Stimulated activated CD4-positive, alpha-beta T cell treated with anti-CD3 and anti-CD28 coated beads, Interleukin-4, amount 100 ng/mL, for 48 hours (primary cell): Measurements from ENCODE around the gene PHRF1.
A peak's percentile ranks its signal among the peaks of the same experiment; 100 is the strongest.
"Not testable (repeated sequence)": the region's sequence is repeated elsewhere in the genome, so short reads cannot be mapped to it uniquely, and the experiment has no call there.

Experiments
- DNase-seq, 2 donors: peaks; one replicate each; pipeline ENCODE4 v3.0.0-alpha.2; 2020; ENCODE audit warnings: low read depth in 2 of 2

Gene PHRF1

DNA sequence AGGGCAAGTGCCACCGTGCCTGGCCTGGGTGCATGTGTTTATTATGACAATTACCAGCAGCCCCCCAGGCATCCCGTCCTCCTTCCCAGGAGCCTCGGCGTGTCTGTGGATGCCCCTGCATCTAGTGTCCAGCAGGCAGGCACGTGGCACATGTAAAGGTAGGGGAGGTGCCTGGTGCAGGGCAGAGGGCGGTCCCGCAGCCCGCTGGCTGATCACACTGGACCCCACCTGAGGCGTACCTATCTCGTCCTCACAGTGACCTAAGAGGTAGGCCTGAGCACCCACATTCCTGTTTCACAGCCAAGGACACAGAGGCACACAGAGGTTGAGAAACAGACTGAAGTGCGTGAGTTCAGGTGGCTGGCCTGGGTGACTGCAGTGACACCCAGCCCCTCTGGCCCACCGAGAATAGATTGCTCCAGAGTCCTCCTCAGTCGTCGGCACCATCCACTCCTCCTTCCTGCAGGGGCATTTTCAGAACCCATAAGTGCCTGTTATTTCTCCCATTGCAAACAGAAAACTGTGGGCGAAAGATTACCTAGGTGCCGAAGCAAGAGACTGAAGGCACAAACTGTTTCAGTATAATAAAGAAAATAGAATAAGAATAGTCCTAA lies 3.0 kb upstream of the PHRF1 start:
- DNase-seq: no peak

DNA sequence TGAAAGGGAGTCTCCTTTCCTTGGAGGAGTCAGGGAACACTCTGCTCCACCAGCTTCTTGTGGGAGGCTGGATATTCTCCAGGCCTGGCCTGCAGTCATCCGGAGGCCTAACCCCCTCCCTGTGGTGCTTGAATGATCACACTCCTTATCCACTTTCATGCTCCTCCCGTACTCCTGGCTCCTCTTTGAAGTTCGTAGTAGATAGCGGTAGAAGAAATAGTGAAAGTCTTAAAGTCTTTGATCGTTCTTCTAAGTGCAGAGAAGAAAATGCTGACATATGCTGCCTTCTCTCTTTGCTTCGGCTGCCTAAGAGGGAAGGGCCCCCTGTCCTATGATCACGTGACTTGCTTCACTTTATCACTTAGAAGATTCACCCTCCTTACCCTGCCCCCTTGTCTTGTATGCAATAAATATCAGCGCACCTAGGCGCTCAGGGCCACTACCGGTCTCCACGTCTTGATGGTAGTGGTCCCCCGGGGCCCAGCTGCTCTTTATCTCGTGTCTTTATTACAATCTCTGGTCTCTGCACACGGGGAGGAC lies 2.2 kb upstream of the PHRF1 start:
- DNase-seq: not testable (repeated sequence)

DNA sequence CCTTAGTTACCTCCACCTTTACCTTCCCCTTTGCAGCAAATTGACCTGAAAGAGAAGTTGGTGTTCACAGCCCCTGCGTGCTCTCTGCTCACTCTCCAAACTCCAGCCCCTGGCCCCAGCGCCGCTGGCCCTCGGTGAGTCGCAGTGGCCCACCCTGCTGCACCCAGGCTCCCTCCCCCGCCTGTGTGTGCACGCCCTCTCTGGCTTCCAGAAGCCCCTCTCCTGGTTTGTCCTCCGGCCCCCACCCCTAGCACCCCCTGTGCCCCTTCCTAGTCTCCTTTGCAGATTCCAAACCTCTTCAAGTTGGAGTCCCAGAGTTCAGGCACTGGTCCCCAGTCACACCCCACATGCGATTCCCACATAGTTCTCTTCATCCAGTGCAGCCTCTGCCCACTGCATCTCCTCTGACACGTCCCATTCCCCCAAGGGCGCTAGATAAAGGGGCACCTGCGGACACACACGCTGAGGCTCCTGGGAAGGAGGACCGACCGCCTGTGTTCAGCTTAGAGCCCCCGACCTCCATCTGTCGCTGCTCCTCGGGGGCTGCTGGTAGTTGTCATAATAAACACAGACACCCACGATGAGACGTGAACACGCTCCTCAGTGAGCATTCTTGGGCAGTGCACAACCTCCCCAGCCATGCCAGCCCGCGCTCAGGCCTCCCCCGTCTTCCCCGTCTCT lies 1.5 kb upstream of the PHRF1 start:
- no peak for DNase-seq

DNA sequence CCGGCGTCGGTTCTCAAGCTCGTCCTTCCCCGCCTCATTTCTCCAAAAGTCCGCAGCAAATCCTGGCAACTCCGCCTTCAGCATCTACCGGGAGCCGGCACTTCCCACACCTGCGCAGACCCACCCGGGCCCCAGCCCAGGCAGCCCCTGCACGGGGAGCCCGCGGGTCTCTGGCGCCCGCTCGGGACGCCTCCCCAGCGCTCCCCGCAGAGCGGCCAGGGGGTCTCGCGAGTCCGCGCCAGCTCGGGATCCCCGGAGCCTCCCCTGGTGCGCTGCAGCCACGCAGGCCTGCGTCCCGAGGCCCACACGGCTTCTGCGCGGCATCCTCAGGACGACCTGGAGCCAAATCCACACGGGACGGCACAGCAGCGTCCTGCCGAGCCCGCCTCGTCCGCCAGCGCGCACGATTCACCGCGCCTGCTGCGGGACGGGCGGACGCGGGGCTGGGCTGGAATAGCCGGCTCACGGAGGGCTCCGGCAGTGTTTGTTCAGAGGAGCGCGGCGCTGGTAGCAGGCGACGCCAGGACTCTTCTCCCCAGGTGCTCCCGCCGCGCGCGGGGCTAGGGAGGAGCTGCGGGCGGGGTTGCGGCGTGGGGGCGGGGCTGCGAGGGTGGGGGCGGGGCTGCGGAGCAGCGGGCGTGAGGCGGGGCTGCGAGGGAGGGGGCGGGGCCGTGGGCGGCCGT lies 816 bp upstream of the PHRF1 start:
- DNase-seq: no peak

DNA sequence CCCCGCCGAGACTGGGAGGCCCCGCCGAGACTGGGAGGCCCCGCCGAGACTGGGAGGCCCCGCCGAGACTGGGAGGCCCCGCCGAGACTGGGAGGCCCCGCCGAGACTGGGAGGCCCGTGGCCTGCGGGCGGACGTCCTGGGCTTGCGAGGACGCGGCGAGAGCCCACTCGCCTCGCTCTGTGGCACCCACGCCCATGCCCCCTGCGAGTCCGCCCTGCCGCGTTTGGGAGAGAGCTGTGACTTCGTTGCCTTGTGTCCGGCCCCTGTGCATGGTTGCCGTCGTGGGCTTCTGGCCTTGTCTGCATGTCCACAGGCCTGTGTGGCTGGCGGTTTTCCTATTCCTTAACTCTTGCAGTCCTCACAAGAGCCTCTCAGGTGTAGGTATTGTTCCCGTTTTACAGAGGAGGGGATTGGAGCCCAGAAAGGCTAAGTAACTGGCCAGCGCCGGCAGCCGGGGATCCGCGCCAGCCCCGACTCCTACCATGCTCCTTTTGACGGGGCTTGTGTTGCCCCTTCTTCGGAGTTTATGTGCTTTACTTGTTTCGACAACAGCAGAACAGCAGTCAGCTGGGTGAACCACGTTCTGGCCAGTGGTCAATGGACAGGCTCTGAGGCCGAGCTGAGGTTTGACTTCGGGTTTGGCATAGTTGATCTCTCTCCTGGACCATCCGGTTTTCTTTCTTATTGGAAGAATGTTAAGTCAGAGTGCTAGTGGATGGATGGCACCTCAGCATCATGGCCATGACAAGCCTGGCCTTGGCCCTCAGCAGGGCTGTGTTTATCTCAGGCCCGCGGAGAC lies 741 bp downstream of the PHRF1 start:
- DNase-seq: no peak

DNA sequence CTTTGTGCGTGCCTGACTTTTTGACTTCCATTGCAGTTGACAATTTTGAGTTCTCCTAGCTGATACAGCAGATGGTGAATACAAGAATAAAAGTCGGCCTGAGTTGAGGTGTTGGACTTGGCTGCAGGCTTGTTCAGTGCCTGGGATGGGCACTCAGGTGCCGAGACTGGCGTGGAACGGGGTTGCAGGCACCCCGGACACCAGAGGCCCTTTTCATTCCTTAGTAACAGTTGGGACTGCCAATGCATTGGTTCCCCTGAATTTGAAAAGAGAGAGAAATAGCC lies 1.3 kb downstream of the PHRF1 start:
- DNase-seq: no peak

DNA sequence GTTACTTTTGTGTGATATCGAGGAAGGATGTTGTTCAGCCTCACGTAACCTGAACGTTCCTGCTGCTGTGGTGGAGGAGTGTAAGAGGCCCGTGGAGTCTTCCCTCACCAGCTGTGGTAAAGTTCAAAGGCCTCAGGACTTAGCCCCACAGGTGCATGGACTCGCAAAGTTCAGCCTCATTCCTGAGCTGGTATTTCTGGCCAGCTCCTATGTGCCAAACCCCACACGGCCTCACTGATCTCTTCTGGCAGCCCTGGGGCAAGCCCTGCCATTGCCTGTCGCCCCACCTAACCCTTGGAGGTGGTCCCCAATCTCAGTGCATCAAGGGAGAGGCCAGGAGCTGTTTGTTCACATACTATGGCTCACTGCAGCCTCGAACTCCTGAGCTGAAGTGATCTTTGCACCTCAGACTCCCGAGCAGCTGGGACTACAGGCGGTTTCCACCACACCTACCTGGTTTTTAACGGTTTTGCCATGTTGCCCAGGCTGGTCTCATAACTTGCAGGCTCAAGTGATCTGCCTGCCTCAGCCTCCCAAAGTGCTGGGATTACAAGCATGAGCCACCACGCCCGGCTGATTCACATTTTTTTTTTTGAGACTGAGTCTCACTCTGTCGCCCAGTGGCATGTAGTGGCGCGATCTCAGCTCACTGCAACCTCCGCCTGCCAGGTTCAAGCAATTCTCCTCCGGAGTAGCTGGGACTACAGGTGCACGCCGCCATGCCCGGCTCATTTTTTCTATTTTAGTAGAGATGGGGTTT lies 2.2 kb downstream of the PHRF1 start:
- no peak for DNase-seq

DNA sequence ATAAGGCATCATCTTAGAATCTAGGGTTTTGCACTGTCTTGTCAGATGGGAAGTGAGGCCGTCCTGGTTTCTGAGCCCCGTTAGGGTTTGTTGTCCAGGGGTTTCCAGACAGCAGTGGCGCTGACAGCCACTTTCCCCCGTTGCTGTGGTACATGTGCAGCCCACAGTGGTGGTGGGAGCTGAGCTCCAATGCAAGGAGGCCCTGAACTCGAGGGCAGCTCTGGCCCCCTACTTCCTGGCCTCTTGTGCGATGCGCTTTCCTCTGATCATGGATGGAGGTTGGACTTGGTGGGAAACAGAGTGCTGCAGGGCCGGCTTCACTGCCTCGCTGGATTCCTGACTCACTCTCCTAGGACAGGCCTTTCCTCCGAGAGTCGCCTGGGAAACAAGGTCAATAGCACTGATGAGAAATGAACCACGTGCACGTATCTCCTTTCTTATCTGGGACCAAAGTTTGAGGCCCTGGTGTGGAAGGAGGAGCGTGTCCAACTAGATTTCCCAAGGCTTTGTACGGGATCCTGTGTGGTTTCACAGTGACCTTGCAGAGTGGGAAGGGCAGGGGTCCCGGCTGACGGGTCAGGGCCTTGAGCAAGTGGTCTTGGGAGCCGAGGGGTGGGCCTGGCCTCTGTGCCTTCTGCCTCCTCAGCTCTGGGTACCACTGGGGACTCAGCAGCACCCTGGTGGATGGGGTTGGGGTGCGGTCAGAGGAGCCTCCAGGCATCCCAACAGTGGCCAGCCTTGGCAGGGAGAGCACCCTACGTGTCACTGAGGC lies 3.7 kb downstream of the PHRF1 start:
- no peak for DNase-seq

DNA sequence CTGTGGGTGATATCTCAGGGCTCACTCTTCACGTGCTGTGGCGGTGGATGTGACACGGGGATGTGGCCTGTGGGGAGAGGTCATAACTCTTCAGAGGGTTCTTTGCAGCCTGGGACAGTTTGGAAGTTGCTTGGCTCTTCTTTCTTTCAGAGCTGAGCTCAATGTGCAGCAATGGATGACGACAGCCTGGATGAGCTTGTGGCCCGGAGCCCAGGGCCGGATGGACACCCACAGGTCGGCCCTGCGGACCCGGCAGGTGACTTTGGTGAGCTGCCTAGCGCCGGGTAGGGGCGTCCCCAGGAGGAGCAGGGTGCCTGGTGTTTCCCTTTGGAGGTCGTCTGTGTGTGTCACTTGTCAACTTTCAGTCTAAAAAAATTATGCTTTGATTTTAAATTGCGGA lies 5.1 kb downstream of the PHRF1 start:
- no peak for DNase-seq

DNA sequence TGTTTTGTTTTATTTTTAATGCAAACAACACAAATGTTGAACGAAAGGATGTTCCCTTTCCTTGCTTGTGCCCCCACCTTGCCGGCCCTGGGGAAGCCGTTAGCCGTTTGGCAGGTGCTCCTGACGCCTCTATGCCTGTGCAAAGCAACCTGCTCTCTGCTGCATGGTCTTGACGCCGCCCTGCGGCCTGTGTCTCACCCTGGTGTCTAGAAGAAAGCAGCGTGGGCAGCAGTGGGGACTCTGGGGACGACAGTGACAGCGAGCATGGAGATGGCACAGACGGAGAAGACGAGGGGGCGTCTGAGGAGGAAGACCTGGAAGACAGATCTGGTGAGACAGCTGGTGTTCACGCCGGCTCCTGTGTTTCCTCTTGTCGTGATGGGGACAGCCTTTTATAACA lies 5.5 kb downstream of the PHRF1 start:
- DNase-seq: no peak

DNA sequence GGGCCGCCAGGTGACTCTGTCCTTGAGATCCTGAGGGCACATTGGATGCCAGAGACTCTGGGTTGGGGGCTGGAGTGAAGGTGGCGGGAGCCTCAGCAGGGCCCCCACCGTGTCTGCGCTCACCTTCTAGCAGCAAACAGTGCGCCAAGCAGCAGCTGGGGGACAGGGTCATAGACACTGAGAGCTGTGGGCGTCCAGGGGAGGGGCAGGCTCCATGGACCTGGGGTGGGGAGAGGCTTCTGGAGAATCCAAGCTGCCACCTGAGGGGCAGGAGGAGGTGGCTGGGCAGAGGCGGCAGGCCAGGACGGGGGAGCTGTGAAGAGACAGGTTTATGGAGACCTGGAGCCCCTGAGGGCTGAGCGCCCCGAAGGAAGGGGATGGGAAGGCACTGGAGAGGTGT lies 8.0 kb downstream of the PHRF1 start:
- no peak for DNase-seq

DNA sequence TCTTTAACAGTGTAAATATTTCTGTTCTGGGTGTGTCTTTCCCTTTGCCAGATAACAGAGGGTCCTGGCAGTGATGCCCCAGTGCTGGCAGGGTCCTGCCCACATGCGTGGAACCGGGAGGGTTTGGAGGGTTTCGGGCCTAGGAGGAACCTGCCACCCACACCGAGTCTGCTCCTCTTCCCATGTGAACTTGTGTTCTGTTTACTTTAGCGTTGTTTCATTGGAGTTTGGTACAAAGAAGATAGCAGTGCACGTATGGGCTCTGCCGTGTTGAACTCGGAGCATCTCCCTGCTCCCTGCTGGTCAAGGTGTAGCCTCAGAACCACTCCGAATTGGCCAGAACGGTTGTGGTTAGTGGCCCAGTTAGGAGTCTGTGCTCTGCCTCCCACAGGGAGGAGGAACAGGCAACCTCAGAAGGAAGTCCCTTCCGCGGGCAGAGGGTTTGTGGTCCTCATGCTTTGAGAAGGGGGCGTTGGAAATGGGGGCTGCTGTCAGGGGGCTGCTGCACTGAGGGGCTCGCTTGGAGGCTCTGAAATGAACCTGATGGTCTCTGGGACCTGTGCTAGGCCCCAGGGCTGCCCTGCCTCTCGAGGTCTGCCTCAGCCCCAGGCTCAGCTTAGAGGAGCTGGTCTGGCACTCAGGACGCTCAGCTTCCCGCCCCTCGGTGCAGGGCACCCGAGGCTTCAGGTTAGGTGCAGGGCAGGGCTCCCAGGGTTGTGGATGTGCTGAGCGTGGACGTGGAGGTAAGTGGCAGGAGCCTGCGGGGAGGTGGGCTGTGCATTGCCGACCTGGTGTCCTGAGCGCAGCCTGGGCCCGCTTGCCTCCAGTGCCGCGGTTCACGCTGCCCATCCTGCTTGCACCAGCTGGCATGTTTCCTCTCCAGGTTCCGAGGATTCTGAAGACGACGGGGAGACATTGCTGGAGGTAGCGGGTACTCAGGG lies 10.4 kb downstream of the PHRF1 start:
- DNase-seq: no peak

DNA sequence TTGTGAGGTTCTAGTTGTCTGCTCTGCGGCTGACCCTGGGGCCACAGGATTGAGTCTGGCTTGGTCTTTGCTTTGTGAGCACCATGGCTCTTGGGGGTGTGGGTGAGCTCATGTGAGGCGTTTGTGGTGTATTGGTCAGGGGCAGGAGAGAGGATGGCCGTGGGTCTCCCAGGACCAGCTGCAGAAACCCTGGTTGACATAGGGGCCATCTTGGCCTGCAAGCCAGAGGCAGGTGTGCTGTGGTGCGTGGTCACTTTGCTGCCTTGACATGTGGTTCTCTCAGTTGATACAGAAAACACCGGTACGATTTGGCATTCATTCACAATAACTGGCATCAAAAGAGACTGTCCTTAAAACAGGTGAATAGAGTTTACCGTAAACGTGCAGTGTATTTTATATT lies 11.3 kb downstream of the PHRF1 start:
- no peak for DNase-seq

DNA sequence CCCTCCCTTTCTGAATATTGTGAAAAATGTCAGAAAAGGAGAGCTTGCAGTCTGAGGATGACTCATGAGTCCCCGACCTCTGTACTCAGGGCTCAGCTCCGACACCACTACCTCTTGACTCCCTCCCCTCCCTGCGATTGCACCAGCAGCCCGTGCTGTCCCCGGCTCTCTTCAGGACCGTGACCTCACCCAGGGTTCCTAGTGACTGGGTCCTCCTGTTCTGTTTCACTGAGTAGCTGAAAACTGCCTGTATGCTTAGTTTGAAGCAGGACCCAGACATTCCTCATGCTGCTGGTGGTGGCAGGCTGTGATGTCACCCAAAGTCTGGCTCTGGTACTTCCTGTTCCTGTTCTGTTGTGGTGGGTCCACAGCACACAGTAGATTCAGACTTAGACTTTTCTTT lies 11.7 kb downstream of the PHRF1 start:
- peak; percentile 51 to 56 for DNase-seq

DNA sequence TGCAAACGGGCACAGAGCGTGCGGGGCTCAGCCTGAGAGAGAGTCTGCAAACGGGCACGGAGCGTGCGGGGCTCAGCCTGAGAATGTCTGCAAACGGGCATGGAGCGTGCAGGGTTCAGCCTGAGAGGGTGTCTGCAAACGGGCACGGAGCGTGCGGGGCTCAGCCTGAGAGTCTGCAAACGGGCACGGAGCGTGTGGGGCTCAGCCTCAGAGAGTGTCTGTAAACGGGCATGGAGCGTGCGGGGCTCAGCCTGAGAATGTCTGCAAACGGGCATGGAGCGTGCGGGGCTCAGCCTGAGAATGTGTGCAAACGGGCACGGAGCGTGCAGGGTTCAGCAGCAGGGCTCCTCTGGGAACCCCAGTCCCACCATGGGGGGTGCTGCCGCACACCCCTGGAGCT lies 13.5 kb downstream of the PHRF1 start:
- no peak for DNase-seq

DNA sequence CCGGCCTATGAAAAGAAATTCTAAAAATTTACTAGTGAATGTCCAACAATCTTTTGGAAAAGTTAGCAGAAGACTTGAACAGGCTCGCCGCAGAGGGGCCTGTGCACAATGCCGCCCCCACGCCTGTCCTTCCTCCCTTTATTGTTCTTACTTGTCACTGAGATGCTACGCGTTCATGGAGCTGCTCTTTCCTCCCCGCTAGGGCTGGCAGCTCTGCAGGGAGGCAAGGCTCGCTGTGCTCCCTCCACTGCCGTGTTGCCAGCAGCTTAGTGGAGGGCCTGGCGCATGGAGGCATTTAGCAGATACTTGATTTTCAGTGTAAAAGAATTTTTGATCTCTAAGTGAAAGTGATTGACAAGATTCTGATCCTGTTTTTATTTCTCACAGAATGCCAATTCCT lies 14.7 kb downstream of the PHRF1 start:
- DNase-seq: no peak

DNA sequence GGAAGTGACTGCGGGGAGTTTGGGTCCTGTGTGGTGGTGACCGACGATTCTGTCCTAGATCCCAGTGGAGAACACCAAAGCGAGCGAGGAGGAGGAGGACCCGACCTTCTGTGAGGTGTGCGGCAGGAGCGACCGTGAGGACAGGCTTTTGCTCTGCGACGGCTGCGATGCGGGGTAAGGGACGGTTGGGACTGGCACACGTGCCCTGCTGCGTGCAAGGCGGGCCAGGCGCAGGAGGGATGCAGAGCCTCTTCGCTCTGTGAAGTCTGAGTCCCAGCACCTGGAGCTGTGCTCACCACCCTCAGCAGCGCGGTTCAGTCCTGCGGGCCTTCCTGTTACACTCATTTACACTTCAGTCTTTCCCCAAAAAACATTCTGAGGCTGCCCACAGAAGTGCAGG lies 16.2 kb downstream of the PHRF1 start:
- no peak for DNase-seq

DNA sequence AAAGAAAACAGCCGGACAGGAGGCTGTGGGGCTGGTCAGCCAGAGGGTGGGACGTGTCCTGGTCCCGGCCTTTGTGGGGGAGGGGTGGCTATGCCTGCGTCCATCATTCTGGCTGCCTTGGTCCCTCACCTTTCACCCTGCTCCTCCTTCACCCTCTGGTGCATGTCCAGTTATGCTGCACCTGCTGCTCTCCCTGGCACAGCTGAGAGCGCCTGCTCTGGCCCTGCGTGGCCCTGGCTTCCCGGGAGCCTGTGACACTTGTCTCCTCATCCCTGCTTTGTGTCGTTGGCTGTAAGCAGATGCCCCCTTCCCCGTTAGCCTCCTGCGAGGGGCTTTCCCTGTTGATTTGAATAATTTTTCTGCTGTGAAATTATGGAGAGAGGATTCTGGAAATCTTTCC lies 16.6 kb downstream of the PHRF1 start:
- DNase-seq: no peak

DNA sequence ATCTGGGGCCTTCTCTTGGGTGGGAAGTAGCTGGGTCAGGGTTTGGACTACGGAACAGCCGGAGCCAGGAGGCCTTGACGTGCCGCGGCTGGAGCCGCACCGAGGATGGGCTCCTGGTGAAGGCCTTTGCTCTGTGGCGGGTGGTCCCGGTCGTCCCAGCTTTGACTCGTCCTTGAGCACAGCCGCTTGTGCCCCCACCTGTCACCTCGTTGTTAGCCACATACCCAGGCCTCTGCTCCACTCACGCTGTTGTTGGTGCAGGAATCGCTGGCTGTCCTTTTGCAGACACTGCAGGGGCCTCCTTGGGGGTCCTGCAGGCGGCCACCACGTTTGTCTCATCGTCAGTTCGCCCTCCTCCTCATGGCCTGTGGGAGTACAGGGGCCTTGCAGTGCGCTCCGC lies 17.1 kb downstream of the PHRF1 start:
- DNase-seq: no peak

DNA sequence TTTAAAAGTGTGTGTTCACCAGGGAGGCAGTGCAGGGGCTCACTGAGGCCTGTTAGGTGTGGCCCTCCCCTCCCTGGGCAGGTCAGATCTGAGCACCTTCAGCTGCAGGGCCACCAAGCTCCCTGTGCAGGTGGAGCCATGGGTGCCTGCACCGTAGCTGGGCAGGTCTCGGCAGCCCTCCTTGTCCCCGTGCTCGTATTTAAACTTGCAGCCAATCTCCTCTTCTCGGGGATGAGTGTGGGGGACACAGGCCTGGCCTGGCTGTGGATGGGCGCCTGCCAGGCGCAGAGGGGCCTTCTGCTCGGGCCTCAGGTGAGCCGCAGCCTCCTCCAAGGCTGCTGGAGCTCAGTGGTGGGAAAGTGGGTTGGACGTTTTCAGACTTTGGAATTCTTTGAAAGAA lies 19.1 kb downstream of the PHRF1 start:
- no peak for DNase-seq
